CD4-positive, alpha-beta T cell treated with Interleukin-17A for 1 hour (primary cell): Measurements from ENCODE around the gene NOP53.
"Not testable (repeated sequence)": the region's sequence is repeated elsewhere in the genome, so short reads cannot be mapped to it uniquely, and the experiment has no call there.

Experiments
- DNase-seq: peaks from one replicate; pipeline ENCODE4 v3.0.0-alpha.2; 2020

Gene NOP53

DNA sequence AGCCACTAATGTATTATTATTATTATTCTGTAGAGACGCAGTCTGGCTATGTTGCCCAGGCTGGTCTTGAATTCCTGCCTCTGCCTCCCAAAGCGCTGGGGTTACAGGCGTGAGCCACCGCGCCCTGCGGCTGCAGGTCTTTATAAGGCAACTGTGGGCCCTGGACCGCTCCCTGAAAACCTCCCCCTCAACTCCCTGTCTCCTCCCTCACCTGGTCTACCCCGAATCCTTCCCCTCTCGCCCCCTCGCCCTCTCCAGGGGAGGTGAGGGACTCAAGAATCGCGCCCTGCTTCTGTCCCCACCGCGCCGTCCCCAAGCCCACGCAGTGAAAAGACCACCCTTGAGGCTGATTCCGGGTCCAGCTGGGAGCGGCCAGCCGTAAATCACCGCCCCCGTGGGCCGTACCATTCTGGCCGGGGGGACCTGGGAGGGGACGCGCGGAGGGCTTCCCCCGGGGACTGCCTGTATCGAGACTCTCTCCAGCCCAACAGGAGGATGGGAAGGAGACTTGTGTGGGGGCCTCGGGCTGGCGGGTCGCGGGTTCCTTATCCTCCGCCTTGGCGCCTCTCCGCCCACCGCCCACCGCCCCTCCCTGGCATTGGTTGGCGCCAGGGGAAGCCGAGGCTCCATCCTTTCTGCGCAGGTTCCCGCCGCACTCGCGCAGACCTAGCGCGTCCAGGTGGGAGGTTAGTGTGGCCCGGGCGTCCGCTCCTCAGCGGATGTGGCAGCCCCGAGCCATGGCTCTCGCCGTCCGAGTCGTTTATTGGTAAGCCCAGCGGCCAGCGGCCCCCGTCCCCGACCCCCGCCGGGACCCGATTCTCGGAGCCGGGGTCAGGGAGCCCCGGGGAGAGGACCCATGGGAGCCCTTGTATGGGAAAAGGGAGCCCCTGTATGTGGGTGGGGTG is 33.0 kb downstream of the NOP53 start, which contains the start of gene SELENOW:
SELENOW (plus strand) TSS at position 655 of the 905 bp plus-strand sequence; CDS start at position 738, 83 bp downstream.
- peak; percentile 84 for DNase-seq

DNA sequence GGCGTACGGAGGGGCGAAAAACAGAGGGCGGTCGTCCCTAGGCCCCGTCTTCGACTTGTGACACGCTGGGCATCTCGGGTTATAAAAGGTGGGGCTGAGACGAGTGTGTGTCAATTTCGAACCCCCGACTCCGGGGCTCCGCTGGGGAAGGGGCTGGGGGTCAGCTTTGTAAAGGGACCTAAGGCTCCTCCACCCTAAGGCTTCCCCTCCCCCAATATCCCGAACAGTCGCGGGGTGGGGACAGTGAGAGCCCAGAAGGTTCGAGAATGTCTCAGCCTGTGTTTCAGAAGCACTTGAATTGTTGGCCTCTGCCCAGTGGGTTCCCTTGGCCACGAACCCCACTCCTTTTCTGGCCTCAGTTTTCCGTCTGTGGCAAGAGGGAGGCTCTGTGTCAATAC is 33.6 kb downstream of the NOP53 start:
- peak; percentile 29 for DNase-seq

DNA sequence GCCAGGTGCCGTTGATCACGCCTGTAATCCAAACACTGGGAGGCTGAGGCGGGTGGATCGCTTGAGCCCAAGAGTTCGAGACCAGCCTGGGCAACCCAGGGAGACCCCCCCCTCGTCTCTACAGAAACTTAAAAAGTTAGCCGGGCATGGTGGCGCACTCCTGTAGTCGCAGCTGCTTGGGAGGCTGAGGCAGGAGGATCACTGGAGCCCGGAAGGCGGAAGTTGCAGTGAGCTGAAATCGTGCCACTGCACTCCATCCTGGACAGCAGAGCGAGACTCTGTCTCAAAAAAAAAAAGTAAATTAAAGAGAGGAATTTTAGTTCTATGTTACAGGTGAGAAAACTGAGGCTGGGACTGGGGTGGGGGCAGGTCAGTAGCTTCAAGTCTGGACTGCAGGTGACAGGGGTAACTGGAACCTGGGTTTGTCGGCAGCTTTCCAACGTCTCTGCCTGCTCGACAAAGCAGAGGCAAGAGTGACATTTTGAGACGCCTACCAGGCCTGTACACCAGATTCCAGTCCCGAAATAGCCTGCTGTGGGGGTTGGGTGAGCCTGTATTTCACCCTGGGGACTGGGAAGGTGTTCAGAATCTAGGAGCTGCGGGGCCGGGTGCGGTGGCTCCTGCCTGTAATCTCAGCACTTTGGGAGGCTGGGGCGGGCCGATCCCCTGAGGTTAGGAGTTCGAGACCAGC is 34.3 kb downstream of the NOP53 start:
- no peak for DNase-seq

DNA sequence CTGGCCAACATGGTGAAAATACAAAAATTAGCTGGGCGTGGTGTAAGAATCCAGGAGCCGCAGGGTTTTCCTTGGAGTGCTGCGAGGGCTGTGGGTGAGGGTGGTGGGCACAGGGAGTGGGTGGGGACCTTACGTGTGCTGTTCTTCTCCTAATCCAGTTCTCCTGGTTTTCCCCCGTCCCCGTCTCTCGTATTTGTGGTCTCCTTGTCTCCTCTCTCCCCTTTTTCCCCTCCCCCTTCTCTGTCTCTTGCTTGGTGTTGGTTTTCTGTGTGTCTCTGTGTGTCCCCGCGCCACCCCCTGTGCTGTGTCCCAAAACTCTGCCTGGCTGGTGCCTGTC is 34.8 kb downstream of the NOP53 start:
- no peak for DNase-seq

DNA sequence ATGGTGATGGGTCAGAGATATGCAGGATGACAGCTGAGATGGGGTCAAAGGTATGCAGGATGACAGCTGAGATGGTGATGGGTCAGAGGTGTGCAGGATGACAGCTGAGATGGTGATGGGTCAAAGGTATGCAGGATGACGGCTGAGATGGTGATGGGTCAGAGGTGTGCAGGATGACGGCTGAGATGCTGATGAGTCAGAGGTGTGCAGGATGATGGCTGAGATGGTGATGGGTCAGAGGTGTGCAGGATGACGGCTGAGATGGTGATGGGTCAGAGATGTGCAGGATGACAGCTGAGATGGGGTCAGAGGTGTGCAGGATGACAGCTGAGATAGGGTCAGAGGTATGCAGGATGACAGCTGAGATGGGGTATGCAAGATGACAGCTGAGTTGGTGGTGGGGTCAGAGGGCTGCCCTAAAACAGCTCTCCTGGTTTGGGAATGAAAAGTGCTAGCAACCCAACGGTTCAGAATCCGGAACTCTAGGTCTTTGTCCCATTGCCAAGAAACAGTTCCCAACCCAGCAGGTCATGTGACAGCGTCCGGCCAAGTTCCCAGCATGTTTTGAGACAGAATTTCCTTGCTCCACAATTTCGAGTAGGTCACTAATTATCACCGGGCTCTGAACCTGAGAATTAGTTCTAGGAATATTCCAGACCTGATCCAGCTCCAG is 36.4 kb downstream of the NOP53 start:
- DNase-seq: no peak

DNA sequence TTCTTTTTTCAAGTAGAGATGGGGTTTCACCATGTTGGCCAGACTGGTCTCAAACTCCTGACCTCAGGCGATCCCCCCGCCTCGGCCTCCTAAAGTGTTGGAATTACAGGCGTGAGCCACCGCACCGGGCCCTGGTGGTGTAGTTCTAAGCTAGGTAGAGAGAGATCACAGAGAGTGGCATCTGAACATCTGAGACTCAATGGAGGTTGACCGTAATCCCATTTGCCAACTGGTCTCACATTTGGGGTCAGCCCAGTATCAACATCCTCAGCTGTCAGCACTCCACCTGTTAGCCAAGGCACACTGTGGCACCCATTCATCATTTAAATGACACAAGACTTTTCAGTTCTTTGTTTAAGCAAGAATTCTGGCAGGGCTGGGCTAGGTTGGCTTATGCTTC is 41.2 kb downstream of the NOP53 start:
- no peak for DNase-seq

DNA sequence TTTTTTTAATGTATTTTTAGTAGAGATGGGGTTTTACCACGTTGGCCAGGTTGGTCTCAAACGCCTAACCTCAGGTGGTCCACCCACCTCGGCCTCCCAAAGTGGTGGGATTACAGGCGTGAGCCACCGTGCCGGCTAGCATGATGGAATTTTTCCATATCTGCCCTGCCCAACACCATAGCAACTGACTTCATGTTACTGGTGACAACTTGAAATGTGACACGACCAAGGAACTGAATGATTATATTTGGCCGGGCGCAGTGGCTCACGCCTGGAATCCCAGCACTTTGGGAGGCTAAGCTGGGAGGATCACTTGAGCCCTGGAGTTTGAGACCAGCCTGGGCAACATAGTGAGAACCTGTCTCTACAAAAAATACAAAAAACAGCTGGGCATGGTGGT is 42.0 kb downstream of the NOP53 start:
- DNase-seq: not testable (repeated sequence)

DNA sequence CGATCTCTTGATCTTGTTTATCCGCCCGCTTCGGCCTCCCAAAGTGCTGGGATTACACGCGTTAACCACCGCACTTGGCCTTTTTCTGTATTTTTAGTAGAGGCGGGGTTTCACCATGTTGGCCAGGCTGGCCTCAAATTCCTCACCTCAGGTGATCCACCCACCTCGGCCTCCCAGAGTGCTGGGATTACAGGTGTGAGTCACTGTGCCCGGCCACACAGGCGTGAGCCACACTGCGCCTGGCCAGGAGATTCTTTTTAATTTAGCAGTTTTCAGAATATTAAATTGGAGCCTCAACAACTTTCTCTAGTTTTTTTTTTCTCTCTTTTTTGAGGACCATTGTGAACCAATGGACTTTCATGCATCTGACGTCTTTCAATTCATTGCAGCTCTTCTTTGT is 44.5 kb downstream of the NOP53 start:
- not testable (repeated sequence) for DNase-seq

DNA sequence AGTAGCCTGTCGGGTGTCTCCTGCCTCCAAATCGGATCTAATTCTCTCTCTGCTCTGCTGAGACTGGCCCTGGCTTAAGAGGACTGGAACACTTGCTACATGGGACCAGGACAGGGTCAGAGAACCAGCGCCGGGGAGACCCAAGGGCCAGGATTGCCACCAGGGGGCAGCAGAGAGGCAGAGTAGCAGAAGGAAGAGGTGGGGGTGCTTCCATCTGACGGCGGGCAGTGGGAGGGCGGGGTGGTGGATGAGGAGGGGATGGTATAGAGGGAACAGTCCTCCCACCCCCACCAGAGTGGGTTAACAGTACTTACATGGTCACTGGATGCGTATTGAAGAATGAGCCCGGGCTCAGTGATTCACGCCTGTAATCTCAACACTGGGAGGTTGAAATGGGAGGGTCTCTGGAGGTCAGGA is 45.1 kb downstream of the NOP53 start:
- peak; percentile 76 for DNase-seq

DNA sequence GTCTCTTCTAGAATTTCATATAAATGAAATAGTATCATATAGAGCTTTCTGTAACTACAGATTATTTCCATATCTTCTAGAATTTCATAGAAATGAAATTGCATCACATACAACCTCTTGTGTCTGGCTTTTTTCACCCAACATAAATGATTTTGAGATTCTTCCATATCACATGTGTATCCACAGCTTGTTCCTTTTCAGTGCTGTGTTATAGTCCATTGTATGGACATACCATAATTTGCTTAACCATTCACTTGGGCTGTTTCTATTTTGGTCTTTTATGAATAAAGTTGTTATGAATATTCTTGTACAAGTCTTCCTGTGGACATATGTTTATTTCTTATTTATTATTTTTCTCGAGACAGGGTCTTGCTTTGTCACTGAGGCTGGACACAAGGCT is 47.3 kb downstream of the NOP53 start:
- DNase-seq: no peak

DNA sequence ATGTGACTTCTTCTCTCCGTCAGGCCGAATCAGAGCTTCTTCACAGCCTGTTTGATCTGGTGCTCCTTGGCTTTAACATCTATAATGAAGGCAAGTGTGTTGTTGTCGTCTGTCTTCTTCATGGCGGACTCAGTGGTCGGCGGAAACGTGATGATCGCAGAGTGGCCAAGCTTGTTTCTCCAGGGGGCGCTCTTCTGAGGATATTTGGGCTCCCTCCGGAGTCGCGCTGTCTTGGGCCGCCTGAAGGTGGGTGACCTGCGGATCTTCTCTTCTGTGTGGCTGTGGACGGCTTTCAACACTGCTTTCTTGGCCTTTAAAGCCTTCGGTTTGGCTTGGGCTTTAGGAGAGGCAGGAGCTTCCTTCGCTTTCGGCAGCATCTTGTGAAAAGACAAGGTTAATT is 49.2 kb downstream of the NOP53 start:
- no peak for DNase-seq

DNA sequence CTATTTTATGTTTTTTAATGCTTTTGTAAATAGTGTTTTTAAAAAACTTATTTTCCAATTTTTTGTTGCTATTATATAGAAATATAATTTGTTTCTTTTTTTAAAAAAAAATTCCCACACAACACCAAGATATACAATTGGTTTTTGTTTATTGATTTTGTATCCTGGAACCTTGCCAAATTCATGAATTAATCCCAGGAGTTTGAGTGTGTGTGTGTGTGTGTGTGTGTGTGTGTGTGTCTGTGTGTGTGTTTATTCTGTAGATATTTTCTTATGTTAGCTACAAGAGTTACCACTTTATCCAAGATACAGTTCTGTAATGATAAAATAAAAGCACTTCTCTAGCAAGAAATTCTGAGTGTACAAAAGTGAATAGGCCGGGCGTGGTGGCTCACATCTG is 51.4 kb downstream of the NOP53 start:
- DNase-seq: no peak

DNA sequence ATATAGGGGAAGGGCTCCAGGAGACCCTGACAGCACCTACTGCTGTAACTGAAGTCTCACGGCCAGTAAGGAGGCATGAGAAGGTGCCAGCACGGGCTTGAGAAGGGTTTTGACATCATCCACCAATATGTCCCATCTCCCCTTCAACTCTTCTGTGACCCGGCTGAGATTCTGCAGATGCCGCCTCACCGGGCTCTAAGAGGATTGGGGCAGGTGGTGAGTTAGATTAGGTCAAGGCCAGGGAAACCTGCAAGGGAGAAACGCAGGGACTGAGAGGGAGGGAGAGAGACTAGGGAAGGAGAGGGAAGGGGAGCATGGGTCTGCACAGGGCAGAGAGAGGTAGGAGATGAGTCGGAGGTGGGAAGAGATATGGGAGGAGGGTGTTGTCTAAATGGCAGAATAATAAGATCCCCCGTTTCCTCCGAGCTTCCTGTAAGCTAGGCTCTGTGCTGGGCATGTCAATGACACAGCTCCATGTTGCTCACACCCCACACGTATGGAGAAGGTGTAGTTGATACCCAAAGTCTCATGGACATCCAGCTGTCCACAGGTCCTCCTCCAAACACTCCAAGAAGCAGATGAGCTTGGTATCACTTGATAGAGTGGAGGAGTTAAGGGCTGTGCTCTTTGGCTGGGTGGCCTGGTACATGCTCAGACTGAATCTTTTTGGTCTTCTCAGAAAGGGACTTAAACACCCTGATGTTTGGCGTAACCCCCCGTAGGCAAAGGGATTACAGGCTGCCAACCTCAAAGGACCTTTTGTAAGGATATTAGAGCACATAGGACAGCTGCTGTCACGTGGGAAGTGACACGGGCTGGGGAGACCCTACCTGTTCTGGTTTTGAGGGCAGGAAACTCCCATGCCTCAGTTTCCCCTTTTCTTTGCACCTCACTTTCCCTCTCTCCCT is 52.9 kb downstream of the NOP53 start:
- no peak for DNase-seq

DNA sequence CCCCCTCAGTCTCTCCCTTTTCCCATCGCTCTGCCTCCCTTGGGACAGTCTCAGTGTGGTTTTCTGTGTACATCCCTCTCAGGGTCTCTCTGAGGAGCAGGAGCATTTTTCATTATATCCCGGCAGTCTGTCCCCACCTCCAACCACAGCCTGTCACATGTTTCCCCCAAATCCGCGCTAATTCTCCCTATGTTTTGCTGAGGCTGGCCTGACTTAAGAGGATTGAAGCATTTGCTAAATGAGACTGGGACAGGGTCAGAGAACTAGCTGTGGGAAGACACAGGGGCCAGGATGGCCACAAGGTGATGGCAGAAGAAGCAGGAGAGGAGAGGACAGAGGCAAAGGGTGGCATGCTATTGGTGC is 53.5 kb downstream of the NOP53 start:
- DNase-seq: no peak

DNA sequence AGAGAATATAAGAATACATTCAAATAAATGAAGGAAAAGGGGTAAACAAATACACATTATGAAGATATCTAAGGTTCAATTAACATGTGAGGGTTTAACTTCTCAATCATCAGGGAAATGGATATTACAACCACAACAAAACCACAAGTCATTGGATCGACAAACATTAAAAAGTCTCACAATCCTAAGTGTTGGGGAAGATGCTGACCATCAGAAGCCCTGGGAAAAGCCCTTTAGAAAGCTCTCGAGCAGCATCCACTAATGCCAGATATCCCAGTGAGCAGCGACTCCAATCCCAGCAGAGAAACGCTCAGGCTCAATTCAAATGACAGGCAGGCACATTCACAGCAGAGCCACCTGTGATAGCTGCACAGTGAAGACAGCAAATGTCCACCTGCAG is 55.9 kb downstream of the NOP53 start:
- no peak for DNase-seq

DNA sequence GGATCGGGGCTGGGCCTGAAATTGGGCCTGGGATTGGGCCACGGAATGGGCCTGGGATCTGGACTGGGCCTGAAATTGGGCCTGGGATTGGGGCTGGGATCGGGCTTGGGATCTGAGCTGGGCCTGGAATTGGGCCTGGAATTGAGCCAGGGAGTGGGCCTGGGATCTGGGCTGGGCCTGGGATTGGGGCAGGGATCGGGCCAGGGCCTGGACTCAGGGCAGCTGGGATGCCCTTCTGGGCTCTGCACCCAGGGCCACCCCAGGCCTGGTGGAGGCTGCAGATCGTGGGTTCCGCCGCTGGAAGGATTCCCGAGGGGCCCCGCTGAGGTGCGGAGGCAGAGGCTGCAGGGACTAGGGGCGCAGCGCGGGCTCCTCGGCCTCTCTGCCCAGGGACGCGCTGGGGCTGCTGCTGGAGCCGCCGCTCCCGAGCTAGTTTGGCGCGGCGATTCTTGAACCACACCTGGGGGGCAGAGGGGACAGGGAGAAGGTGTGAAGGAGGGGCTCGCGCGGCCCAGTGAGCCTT is 57.2 kb downstream of the NOP53 start:
- no peak for DNase-seq

DNA sequence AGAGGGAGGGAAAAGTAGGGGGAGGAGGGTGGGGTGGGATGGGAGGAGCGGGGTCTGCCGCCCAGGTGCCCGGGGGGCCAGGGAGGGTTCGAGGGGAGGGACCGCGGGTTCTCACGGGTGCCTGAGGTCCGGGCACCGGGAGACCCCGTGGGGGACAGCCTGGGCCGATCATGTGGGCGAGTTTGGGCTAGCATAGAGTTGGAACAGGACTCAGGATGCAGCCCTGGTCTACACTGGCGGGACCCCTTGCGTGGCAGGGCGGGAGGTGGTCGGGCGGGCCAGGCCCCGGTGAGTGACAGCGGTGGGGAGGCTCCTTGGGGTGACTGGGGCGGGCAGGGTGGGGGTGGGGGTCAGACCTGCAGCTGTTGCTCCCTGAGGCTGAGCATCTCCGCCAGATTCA is 57.8 kb downstream of the NOP53 start:
- DNase-seq: not testable (repeated sequence)

DNA sequence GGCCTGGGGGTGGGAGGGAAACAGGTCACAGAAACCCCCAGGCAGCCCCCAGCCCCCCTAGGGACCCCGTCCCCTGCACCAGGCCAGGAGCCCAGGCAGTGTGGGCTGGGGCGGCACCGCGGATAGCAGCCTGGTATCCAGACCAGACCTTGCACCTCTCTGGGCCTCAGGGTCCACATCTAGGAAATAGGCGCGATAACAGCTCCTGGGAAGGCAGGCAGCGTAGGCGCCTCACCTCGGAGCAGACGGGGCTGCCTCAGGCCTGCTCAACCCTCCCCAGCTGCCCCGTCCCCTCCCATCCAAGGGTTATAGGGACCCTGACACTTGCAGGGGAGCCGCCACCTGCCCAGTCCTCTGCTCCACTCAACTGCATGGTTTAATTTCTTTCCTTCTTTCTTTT is 58.3 kb downstream of the NOP53 start:
- DNase-seq: not testable (repeated sequence)

DNA sequence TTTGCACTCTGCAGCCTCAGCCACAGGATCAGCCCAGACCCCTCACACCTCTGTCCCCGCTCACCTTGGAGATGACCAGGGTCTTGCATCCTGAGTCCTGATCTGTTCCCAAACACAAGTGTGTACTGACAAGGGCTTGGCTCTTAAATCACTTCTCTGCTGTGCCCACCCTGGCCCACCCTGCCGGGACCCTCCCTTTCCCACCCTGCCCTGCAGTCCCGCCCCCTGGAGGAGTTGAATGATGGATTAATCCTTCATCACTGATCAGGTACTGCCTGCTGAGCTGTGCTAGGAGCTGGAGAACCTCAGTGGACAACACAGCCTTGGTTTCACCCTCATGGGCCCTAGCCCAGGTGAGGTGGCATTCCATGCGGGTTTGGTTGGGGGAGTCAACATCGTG is 59.1 kb downstream of the NOP53 start, which contains the start of gene TPRX1:
TPRX1 (minus strand) TSS at position 101 of the 400 bp plus-strand sequence; CDS start at position 89, 12 bp downstream.
- not testable (repeated sequence) for DNase-seq

DNA sequence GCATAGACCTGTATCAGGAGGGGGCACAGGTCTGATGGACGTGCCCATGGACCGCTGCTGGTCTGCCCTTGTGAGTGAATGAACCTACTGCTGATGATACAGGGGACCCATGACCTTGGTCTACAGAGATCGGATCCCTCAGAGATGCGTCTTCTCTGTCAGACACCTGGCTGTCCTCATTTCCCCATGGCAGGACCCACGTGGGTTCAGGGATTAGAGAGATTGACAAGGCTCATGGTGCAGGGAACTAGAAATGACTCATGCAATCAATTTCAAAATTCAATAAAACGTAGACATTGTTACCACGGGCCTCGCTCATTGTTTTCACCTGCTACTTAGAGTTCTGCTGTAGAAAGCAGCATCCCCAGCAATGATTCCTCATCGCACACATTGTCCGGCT is 60.0 kb downstream of the NOP53 start:
- no peak for DNase-seq

DNA sequence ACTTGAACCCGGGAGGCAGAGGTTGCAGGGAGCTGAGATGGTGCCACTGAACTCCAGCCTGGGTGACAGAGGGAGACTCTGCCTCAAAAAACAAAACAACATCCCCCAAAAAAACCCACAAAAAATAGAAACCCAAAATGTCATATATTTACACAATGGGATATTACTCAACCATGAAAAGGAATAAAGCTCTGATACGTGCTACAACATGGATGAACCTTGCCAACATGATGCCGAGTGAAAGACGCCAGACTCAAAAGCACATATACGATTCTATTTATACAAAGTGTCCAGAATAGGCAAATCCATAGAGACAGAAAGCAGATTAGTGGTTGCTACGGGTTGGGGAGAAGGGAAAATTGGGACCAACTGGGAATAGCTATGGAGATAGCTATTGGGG is 61.1 kb downstream of the NOP53 start:
- DNase-seq: no peak
